NCI-H1694 (cell line): ENCODE measurements around the gene ACSF3.

ENCODE experiments used
- DNase-seq: peaks from one replicate; lab custom pipeline; 2025; lab: John Stamatoyannopoulos, UW

ACSF3 gene

GRCh38 chr16:89131783-89132182 is 38.1 kb downstream of the ACSF3 start:
- DNase-seq: no peak

- no peak for DNase-seq
Observed at GRCh38 chr16:89132194-89133005, 38.7 kb downstream of the ACSF3 start.

GRCh38 chr16:89133457-89134127 is 39.9 kb downstream of the ACSF3 start:
- no peak for DNase-seq

DNA sequence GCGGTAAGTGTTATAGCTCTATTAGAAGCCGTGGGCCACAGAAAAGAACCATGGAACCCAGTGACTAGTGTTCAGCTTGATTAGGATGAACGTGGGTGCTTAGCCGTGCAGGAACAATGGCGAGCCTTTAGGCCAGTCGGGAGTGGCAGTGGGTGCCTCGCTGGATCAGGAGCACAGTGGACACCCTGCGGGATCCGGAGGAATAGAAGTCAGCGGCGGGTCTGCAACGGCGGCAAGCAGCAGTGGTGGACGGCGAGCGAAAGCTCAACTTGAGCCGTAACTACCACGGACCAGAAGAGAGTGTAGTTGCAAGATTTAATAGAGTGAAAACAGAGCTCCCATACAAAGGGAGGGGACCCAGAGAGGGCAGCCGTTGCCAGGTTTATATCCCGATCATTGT is 40.6 kb downstream of the ACSF3 start:
- DNase-seq: no peak

- DNase-seq: no peak
Observed at GRCh38 chr16:89135166-89135565, 41.5 kb downstream of the ACSF3 start.

GRCh38 chr16:89135971-89136765 is 42.5 kb downstream of the ACSF3 start:
- DNase-seq: peak; percentile 67

GRCh38 chr16:89136931-89137330 is 43.3 kb downstream of the ACSF3 start:
- no peak for DNase-seq

GRCh38 chr16:89137666-89138512 is 44.2 kb downstream of the ACSF3 start:
- DNase-seq: no peak

GRCh38 chr16:89138513-89138795 is 44.8 kb downstream of the ACSF3 start:
- no peak for DNase-seq

DNA sequence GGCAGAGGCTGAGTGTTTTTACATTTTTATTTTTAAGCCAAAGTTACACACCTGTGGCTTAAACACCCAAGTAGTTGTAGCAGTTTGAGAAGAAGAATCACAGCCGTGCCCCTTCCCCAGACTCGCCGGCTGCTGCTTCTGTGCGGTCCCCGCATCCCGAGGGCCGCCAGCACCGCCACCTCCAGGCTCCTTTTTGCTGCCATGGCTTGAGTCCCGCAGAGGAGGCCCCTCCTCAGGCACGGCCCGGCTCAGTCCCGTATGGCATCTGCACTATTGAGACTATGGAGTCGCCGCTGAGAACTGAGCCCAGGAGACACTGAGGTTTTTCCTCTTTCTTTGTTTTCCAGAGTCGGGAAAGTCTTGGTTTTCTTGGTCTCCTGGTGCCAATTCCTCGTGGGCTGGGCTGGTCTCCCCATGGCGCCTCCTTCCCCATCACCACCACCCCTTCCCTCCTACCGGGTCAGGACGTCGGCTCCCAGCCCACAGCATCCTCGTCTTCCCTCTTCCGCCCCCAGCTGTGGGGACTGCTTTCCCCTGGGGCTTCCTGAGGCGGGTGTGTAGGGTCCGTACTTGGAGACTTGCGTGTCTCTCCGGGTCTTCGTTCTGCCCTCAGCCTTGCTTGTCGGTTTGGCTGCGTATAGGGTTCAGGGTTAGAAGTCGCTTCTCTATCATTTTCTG is 45.3 kb downstream of the ACSF3 start:
- no peak for DNase-seq

- no peak for DNase-seq
Observed at GRCh38 chr16:89139907-89140361, 46.3 kb downstream of the ACSF3 start.

GRCh38 chr16:89140401-89140800 is 46.7 kb downstream of the ACSF3 start:
- no peak for DNase-seq

DNA sequence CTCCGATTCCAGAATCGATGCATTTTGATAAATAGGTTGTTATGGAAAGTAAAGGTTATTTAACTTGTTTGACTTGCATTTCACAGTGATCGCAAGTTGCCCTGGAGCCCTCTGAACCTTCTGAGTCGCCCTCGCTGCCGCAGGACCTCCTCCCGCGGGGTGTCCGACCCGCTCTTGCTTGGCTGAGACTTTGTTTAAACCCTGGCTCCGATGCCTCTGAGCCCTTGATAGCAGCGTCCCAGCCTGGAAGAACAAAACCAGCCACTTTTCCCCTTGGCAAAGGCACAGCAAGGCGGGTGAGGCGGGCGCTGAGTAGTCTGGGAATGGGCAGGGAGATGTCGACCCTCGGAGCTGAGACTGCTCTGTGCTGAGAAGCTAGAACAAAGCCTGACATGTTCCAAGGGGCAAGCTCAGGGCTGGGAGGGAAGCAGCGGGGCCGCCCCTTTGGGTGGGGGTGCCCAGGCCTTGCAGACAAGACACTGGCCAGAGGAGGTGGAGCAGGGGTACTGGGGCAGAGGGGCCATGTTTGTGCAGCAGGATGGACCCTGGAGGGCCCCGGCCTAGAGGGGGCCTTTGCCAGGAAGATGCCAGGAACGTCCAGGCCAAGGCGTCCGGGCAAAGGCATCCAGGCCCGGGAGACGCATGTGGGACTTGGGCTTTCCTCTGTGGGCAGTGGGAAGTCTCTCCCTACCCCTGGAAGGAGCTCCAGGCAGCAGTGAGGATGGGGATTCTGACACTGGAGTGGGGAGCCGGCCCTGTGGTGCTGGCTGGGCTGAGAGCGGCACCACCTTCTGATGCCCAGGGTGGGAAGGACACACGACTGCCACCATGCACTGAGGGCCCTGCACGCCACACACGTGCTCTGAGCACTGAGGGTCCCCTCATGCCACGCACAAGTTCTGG is 47.6 kb downstream of the ACSF3 start:
- no peak for DNase-seq

GRCh38 chr16:89141884-89142267 is 48.2 kb downstream of the ACSF3 start:
- no peak for DNase-seq

- DNase-seq: no peak
Observed at GRCh38 chr16:89142474-89143195, 49.0 kb downstream of the ACSF3 start.

GRCh38 chr16:89143201-89143741 is 49.6 kb downstream of the ACSF3 start:
- DNase-seq: no peak

DNA sequence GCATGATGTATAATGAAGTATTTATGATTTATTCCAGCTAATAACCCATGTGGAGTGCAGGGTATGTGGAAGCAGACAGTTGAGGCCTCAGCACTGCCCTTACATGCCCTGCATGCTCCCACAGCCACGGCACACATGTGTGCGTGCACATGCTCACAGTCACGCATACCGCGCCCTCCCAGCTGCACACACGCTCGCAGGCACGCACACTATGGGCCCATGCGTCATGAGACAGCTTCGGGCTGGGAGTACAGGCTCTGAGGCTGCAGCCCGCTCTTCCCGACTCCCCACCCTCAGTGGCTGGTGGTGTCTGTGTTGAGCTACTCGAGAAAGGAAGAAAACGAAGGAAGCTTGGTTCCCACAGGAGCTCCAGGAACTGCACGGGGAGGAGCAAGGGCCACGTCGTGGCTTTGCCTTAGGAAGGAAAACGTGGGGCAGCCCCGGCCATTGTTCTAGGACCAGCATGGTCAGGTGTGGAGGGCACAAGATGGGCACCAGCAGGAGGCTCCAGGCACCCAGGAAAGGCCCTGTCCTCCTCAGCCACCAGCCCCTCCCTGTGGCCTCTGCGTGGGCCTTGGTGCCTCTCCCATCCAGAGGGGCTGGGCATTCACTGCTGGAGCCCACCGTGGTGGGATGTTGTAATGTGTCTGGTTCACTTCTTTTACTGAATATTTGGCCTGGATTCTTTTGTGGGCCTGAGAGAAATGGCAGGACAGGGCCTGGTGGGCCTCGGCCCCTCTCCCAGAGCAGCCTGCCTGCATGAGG is 50.4 kb downstream of the ACSF3 start:
- DNase-seq: no peak

- no peak for DNase-seq
Observed at GRCh38 chr16:89144681-89145080, 51.0 kb downstream of the ACSF3 start.
